ENCODE results near the gene NRXN3.

The NRXN3 gene

GRCh38 chr14:79351011-79351410 lies 1180.8 kb downstream of the NRXN3 start:
- H3K4me3 ChIP-seq (ENCODE audit: low read length), result no peak overlapping the region
- DNase-seq (ENCODE audit: low read depth, low spot score), result no peak

DNA sequence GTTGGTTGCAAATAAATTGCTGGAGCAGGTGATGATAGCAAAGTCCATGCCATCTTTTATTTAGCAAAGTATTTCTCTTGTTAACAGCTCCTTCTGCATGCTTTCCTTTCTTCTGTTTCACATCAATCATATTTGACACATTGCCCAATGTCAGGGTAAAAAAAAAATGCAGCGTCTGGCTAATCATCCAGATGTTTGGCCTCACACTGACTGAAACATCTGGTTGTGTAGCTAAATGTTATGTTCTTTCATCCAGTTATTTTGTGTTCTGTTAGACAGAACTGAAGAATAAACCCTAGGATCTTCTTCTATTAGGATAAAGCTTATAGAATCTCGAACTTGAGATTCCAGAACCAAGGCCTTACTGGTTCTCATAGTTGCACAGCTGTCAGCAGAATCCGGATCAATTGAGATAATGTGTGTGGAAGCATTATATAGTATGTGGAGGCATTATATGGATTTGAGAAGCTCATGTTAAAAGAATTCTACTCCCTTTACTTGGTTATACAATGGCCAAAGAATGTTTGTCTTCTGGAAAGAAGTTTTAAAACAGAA lies 1182.0 kb downstream of the NRXN3 start:
- H3K4me3 ChIP-seq (ENCODE audit: low read length), result no peak overlapping the region
- no peak for DNase-seq (ENCODE audit: low read depth, low spot score)

DNA sequence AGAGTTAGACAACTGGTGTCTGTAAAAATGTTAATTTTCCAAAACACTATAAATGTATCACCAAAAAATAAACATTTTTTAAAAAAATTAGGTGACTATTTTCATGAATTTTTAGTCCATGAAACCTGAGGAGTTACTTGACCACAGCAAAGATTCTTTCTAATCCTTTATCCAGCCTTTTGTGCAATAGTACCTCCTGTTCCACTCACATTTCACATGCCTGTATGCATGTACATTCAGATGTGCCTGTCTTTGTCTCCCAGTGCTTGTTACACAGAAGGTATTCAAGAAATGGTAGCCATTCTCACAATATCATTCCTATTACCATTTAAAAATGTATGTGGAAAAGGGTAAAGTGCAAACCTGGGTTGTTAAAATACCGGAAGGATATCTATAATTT lies 1184.2 kb downstream of the NRXN3 start:
- no peak overlapping the region for H3K4me3 ChIP-seq (ENCODE audit: low read length)
- no peak for DNase-seq (ENCODE audit: low read depth, low spot score)

- no peak overlapping the region for H3K4me3 ChIP-seq (ENCODE audit: low read length)
- no peak for DNase-seq (ENCODE audit: low read depth, low spot score)
Measured at GRCh38 chr14:79356040-79356439, 1185.9 kb downstream of the NRXN3 start.

DNA sequence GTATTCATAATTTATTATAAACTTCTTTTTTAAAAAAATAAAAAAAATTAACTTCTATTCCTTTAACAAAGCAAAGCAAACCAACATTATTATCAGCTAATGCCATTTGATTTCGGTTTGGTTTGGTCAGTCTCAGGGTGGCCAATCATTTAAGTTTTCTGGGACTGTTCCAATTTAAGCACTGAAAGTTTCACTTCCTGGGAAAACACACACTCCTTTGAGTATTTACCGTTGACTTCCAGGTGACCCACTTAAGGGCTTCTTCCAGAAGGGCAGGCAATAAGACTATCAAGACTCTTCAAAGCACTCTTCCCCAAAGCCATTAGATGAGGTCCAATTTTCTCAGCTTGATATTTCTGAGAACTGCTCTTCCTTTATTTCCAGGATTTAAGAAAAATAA lies 1187.1 kb downstream of the NRXN3 start:
- DNase-seq (ENCODE audit: low read depth, low spot score), result no peak
- no peak overlapping the region for H3K4me3 ChIP-seq (ENCODE audit: low read length)

GRCh38 chr14:79363291-79363690 lies 1193.1 kb downstream of the NRXN3 start:
- no peak for DNase-seq (ENCODE audit: low read depth, low spot score)
- no peak overlapping the region for H3K4me3 ChIP-seq (ENCODE audit: low read length)

GRCh38 chr14:79369359-79370332 lies 1199.5 kb downstream of the NRXN3 start:
- no peak for DNase-seq (ENCODE audit: low read depth, low spot score)
- no peak overlapping the region for H3K4me3 ChIP-seq (ENCODE audit: low read length)

DNA sequence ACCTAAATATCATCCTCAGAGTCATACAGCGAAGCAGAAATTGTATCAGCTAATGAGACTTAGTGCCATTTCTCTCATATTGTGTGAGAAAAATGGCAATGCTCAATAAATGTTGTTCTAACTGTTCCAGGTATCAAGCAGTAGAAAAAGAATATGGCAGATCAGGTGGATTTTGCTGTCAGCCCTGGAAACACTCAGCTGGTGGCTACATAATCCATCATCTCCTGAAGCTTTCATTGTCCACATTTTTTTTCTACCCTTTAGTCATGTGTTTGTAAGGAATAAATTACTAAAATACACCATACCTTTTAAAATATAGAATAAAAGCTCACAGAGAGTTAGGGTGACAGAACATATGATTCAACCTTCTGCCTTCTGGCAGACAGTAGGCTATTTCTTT lies 1200.8 kb downstream of the NRXN3 start:
- no peak overlapping the region for H3K4me3 ChIP-seq (ENCODE audit: low read length)
- DNase-seq (ENCODE audit: low read depth, low spot score), result no peak

GRCh38 chr14:79373451-79373850 lies 1203.3 kb downstream of the NRXN3 start:
- DNase-seq (ENCODE audit: low read depth, low spot score), result no peak
- no peak overlapping the region for H3K4me3 ChIP-seq (ENCODE audit: low read length)

DNA sequence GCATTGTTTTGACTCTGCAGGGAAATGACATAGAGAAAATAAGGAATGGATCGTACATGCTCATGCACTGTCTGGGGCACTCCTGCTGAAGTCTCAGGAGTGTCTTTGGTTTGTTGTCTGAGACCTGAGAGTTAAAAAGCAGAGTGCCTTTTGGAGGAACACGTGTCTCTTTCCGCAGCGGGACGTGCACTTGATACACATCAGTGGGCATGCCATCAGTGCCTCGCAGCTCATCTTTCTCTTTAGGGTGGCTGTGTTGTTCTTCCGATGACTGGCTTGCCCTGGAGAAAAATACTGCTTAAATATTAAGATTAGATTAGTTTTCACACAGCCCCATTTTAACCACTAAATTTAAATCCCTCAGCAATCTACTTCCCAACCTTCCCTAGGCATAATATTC lies 1205.2 kb downstream of the NRXN3 start:
- H3K4me3 ChIP-seq (ENCODE audit: low read length), result no peak overlapping the region
- no peak for DNase-seq (ENCODE audit: low read depth, low spot score)

- H3K4me3 ChIP-seq (ENCODE audit: low read length), result no peak overlapping the region
- no peak for DNase-seq (ENCODE audit: low read depth, low spot score)
Measured at GRCh38 chr14:79376557-79376956, 1206.4 kb downstream of the NRXN3 start.

DNA sequence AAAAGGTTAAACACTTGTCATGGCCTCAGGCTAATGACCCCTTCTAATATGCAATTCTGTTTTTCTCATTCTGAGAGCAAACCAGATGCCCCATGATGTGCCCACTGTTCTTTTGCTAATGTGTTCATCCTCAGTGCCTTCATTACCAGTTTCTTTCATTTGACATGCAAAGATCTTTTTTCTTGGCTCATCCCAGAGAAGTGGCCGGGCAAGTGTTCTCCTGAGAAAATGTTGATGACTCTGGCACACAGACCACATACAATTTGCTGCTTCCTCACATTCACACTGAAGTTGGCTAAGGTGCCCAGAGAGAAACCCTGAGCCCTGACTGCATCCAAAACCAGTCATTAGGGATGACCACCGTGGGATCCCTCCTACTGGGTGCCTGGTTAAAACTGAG lies 1207.8 kb downstream of the NRXN3 start:
- no peak overlapping the region for H3K4me3 ChIP-seq (ENCODE audit: low read length)
- DNase-seq (ENCODE audit: low read depth, low spot score), result no peak

DNA sequence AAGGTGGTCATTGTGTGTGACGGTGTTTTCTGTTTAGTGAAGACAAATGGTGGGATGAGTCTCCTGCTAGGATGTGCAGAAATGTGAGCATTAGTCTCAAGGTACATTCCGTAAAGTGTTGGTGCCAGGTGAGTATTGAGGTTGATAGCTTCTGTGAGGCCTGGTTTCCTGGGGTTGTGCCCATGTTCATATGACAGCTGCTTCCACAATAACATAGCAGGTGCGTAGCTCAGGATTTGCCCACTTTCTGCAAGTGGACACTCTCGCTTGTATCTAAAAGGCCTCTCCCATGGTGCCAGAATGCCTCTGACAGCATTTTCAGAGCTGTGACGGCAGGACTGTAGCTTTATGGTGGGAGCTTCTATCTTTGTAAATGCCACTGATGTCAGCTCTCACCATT lies 1209.1 kb downstream of the NRXN3 start:
- H3K4me3 ChIP-seq (ENCODE audit: low read length), result no peak overlapping the region
- DNase-seq (ENCODE audit: low read depth, low spot score), result no peak

GRCh38 chr14:79383031-79383430 lies 1212.9 kb downstream of the NRXN3 start:
- no peak for DNase-seq (ENCODE audit: low read depth, low spot score)
- H3K4me3 ChIP-seq (ENCODE audit: low read length), result no peak overlapping the region

DNA sequence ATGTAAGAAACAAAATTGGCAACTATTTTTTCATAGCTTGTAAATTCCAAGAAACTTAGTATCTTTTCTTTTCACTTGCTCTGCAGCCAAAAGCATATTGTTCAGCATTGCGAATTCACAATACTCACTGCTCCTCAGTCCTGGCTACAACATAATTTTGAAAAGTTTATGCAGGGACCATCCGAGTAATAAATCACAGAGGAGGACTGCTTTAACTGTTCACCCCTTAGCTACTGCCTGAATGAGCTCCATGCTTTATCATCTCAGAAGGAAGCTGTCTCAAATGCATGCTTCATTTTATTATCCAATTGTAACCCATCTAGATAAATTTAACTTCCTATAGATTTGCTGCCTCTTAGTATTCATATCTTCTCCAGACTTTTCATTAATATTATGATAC lies 1213.3 kb downstream of the NRXN3 start:
- no peak for DNase-seq (ENCODE audit: low read depth, low spot score)
- no peak overlapping the region for H3K4me3 ChIP-seq (ENCODE audit: low read length)

DNA sequence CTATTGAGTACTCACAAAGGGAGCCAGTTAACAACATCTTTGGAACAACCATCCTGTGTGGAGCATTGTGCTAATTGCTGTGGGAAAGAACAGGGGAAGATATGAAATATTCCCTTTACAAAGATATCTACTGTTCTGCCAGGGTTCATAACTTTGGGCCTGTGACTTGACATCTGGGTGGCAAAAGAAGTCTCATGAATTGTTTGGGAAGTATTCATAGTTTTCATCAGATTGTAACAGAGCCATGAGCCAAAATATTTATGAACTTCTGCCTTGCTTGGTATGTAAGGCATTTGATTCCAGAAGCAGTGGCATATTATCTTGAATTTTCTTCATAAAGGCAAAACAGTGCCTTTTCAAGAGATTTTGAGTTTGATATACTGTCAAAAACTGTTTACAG lies 1224.9 kb downstream of the NRXN3 start:
- no peak overlapping the region for H3K4me3 ChIP-seq (ENCODE audit: low read length)
- DNase-seq (ENCODE audit: low read depth, low spot score), result no peak

DNA sequence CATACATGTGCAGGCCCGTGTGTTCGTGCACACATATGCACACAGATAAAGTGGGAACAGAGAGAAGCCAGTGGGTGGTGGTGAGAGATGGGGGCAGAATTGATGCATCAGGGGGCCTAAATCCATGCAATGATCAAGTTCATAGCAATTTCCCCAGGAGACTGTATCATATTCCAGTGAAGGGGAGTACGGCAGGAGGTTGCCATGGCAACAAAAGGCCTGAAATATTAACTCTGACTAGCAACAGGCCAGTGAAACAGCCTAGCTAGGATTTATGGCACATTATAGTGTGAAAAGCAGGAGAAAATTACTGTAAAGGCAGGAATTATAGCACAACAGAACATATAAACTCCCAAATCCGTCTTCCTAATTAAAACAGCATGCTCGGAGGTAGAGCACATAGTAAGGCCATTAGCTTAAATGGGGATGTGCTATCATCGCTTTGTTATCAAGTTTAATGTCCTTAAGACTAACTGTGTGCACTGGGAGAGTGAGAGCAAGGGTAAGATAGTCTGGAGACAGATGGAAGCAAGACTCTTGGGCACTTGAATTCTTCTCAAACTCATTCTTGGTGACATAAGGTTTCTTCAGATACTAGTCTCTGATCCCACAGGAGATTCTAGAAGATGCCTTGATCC lies 1234.8 kb downstream of the NRXN3 start:
- H3K4me3 ChIP-seq (ENCODE audit: low read length), result no peak overlapping the region
- no peak for DNase-seq (ENCODE audit: low read depth, low spot score)

- no peak overlapping the region for H3K4me3 ChIP-seq (ENCODE audit: low read length)
- no peak for DNase-seq (ENCODE audit: low read depth, low spot score)
Measured at GRCh38 chr14:79405512-79405910, 1235.3 kb downstream of the NRXN3 start.

- H3K4me3 ChIP-seq (ENCODE audit: low read length), result no peak overlapping the region
- DNase-seq (ENCODE audit: low read depth, low spot score), result no peak
Measured at GRCh38 chr14:79407572-79407971, 1237.4 kb downstream of the NRXN3 start.

DNA sequence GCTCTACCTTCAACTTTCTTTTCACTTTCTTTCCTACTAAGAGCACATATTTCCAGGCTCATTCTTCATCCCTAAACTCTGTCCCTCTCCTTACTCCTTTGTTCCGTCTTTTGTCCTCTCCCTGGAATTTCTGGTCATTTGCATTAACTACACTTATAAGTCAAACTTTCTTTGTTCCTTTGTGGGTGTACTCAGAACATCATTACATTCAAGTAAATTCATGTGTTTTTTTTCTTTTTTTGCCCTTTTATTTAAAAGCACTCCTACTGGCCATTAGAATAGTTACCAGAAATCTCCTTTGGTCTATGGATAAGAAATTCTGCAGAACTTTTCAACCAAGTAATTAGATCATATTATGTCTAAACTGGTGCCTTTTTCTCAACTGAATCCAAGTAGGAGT lies 1238.5 kb downstream of the NRXN3 start:
- DNase-seq (ENCODE audit: low read depth, low spot score), result no peak
- H3K4me3 ChIP-seq (ENCODE audit: low read length), result no peak overlapping the region
